GM23248 (cell line): ENCODE measurements around the gene SUPT5H.

Experiments used
- EZH2 ChIP-seq: fragments of 200-600 bp; sonication (generic); IDR thresholded peaks from 2 replicates; pipeline ENCODE4 v1.6.1; 2018; ENCODE audit warnings: antibody characterized with exemption, mild to moderate bottlenecking; ENCODE audit not compliant: insufficient read depth, poor library complexity, severe bottlenecking
- EZH2phosphoT487 ChIP-seq: fragments of 200-600 bp; sonication (generic); IDR thresholded peaks from 2 replicates; pipeline ENCODE4 v1.6.1; 2018; ENCODE audit warnings: antibody characterized with exemption, moderate library complexity, mild to moderate bottlenecking, low read depth; ENCODE audit not compliant: insufficient read depth

DNA sequence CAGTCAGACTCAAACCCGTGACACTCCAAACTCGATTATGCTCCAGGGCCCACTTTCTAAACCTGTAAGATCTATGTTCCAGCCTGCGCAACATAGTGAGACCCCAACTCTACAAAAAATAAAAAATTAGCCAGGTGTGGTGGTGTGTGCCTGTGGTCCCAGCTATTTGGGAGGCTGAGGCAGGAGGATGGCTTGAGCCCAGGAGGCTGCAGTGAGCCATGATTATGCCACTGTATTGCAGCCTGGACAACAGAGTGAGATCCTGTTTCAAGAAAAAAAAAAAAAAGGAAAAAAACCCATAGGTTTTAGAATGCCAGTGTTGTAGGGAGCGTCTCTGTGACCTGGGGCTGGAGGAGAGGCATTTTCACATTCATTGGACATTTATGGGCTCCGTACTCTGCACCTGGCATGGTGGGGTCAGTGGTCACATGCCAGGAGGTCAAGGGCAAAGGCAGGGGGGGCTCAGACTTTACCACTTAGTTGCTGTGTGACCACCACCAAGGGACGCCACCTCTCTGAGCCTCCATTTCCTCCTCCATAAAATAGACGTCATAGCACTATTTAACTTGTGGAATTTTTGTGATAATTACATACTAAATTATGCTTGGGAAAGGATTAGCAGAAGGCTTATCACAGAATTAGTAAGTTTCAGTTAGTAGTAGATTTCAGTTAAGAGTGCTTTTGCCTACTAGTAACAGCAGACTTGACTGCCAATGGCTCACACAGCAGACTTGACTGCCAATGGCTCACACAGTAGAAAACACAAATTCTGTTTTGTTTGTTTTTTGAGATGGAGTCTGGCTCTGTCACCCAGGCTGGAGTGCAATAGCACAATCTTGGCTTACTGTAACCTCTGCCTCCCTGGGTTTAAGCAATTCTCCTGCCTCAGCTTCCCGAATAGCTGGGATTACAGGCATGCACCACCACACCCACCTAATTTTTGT, 75.4 kb downstream of the SUPT5H start:
- TF ChIP-seq EZH2: no peak
- TF ChIP-seq EZH2phosphoT487: no peak
